ENCODE measurements around the gene ACAP1.

DNA sequence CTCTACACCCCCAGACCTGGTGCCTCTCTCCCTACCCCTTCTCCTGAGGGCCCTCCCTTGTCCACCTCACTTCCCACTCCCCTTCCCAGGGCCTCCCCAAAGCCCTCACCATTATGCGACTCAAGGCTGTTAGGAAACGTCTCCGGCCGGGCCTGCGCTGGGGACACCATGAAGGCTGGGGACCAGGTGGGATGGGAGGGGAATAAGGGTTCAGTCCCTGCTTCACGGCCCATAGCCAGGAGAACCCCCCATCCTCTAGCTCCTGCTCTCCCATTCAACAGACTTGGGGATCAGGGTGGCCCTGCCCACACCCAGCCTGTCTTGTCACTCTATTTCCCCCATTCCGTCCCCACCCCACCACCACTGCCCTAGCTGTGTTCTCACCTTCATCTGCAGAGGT, 9.3 kb upstream of the ACAP1 start:
- TF ChIP-seq, protein P1, sequence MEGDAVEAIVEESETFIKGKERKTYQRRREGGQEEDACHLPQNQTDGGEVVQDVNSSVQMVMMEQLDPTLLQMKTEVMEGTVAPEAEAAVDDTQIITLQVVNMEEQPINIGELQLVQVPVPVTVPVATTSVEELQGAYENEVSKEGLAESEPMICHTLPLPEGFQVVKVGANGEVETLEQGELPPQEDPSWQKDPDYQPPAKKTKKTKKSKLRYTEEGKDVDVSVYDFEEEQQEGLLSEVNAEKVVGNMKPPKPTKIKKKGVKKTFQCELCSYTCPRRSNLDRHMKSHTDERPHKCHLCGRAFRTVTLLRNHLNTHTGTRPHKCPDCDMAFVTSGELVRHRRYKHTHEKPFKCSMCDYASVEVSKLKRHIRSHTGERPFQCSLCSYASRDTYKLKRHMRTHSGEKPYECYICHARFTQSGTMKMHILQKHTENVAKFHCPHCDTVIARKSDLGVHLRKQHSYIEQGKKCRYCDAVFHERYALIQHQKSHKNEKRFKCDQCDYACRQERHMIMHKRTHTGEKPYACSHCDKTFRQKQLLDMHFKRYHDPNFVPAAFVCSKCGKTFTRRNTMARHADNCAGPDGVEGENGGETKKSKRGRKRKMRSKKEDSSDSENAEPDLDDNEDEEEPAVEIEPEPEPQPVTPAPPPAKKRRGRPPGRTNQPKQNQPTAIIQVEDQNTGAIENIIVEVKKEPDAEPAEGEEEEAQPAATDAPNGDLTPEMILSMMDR (conservative IDR thresholded peaks at IDR 0.05): no peak
- TF ChIP-seq ZFX (IDR thresholded peaks at IDR 0.05): no peak
